ENCODE measurements around the gene FAM200B.

GRCh38 chr4:15658781-15659180 lies 22.8 kb upstream of the FAM200B start:
- TF ChIP-seq CTCF (IDR thresholded peaks at IDR 0.05; ENCODE audit: low read depth, low read length, poor library complexity, severe bottlenecking) (no peak), EZH2phosphoT487 (IDR thresholded peaks at IDR 0.05; ENCODE audit: borderline replicate concordance, low read length) (no peak)
